Stimulated activated naive CD4-positive, alpha-beta T cell treated with Interleukin-2 at 50 U/mL for 16 hours (primary cell): ENCODE data around the gene GNAI2.
"Not testable (repeated sequence)": the region's sequence is repeated elsewhere in the genome, so short reads cannot be mapped to it uniquely, and the experiment has no call there.

ENCODE experiments used
- DNase-seq: peaks from one replicate; lab custom pipeline; 2025; lab: John Stamatoyannopoulos, UW

GNAI2 gene

GRCh38 chr3:50278123-50278879 lies 42.3 kb downstream of the GNAI2 start:
- no peak for DNase-seq

GRCh38 chr3:50278880-50279224 lies 42.8 kb downstream of the GNAI2 start, which contains the start of gene LSMEM2:
Gene LSMEM2, plus strand, starts transcription at chr3:50279087. Its CDS starts 27 bp downstream, at chr3:50279114.
- DNase-seq: no peak

- no peak for DNase-seq
These were observed 43.4 kb downstream of the GNAI2 start for GRCh38 chr3:50279255-50280016.

GRCh38 chr3:50284121-50284520 lies 48.1 kb downstream of the GNAI2 start:
- not testable (repeated sequence) for DNase-seq

GRCh38 chr3:50286322-50287227 lies 50.6 kb downstream of the GNAI2 start:
- no peak for DNase-seq

- no peak for DNase-seq
These were observed 51.3 kb downstream of the GNAI2 start for GRCh38 chr3:50287262-50287661.

GRCh38 chr3:50288387-50289007 lies 52.5 kb downstream of the GNAI2 start:
- DNase-seq: no peak

GRCh38 chr3:50289130-50289529 lies 53.1 kb downstream of the GNAI2 start:
- DNase-seq: no peak

- DNase-seq: no peak
These were observed 54.2 kb downstream of the GNAI2 start for GRCh38 chr3:50290161-50290641.

GRCh38 chr3:50292159-50293078 lies 56.4 kb downstream of the GNAI2 start, which contains the start of gene IFRD2:
Gene IFRD2, minus strand, starts transcription at chr3:50292429. Its CDS starts 155 bp downstream, at chr3:50292274.
- peak; percentile 96 for DNase-seq

- no peak for DNase-seq
These were observed 57.2 kb downstream of the GNAI2 start for GRCh38 chr3:50293079-50293801.

GRCh38 chr3:50294089-50294488 lies 58.1 kb downstream of the GNAI2 start:
- no peak for DNase-seq

GRCh38 chr3:50294492-50295403 lies 58.7 kb downstream of the GNAI2 start:
- DNase-seq: no peak

GRCh38 chr3:50295553-50296431 lies 59.8 kb downstream of the GNAI2 start:
- no peak for DNase-seq

GRCh38 chr3:50296721-50297383 lies 60.8 kb downstream of the GNAI2 start:
- DNase-seq: no peak

- no peak for DNase-seq
These were observed 61.4 kb downstream of the GNAI2 start for GRCh38 chr3:50297384-50297775.
